K562 (cell line): ENCODE results near the gene CILP. TPM values are rescaled to one million over a fixed set of nuclear protein-coding genes. Genes with fewer than 3 reads are reported as not detected.

Experiments
- ATAC-seq: fragments of 200-7000 bp; cut with Tn5 transposase; 3 replicates; pipeline ENCODE4 v1.9.1; 2020; ENCODE audit warnings: moderate library complexity
- BruUV-seq: library from RNA; stranded (reverse); fragments of 400-500 nt; replicated peaks from 2 replicates; lab custom pipeline; 2021; lab: Mats Ljungman, UMichigan
- CTCF ChIA-PET: fragments of 300-600 bp; formaldehyde crosslinking; extraction: SDS; loops from one replicate; lab custom pipeline; 2021; ENCODE audit warnings: low intra/inter-chr PET ratio; lab: Yijun Ruan, JAX
- POLR2A ChIA-PET: fragments of 300-600, 350-650 bp; sonication (Branson Sonifier 250); formaldehyde crosslinking; extraction: SDS; loops from one replicate; lab custom pipeline; 2021; ENCODE audit warnings: antibody characterized with exemption, inconsistent platforms; lab: Yijun Ruan, JAX
- DNase-seq, 4 experiments: peaks; one replicate each; pipeline versions ENCODE4 v3.0.0 to v3.0.0-alpha.2; 2011 to 2018; ENCODE audit warnings: low spot score in 3 of 4, mixed read lengths in 3 of 4; ENCODE audit errors: extremely low read depth in 1 of 4
- FAIRE-seq: peaks from 2 replicates; lab custom pipeline; 2011; peaks lifted over from hg19 to GRCh38; lab: Jason Lieb, UNC
- H2AFZ ChIP-seq: 2 replicates; pipeline ENCODE4 v1.6.0; 2011; ENCODE audit warnings: low read depth, low read length, control low read depth, inconsistent platforms
- H3K27ac ChIP-seq: fragments of 200-600 bp; 3 replicates; pipeline ENCODE4 v1.8.0; 2011; ENCODE audit warnings: low read depth, mild to moderate bottlenecking, control low read depth, inconsistent platforms, low read length, moderate library complexity, mixed read lengths; ENCODE audit errors: extremely low read depth
- H3K27me3 ChIP-seq, 2 experiments: fragments of 300-600 bp in 1 of 2; 2 replicates in 1 of 2; 3 replicates in 1 of 2; pipeline versions ENCODE4 v1.6.0 to v1.8.0; 2011; ENCODE audit warnings: inconsistent platforms in 2 of 2, low read length in 2 of 2, mild to moderate bottlenecking in 1 of 2, mixed read lengths in 1 of 2, moderate library complexity in 1 of 2; ENCODE audit not compliant: control insufficient read depth in 2 of 2, insufficient read depth in 2 of 2
- H3K36me3 ChIP-seq: fragments of 300-600 bp; 3 replicates; pipeline ENCODE4 v1.8.0; 2011; ENCODE audit warnings: mild to moderate bottlenecking, low read length, inconsistent platforms; ENCODE audit not compliant: control insufficient read depth, insufficient read depth
- H3K4me1 ChIP-seq, 2 experiments: fragments of 200-600 bp in 1 of 2; replicated peaks in 1 of 2; 2 replicates in 1 of 2; 3 replicates in 1 of 2; pipeline versions ENCODE4 v1.5.1 to v1.8.0; 2011; ENCODE audit warnings: inconsistent platforms in 2 of 2, low read length in 2 of 2, mild to moderate bottlenecking in 1 of 2, mixed read lengths in 1 of 2, moderate library complexity in 1 of 2; ENCODE audit not compliant: control insufficient read depth in 2 of 2, insufficient read depth in 2 of 2
- H3K4me2 ChIP-seq: 2 replicates; pipeline ENCODE4 v1.6.1; 2011; ENCODE audit warnings: low read length, control low read depth, inconsistent platforms, mixed read lengths; ENCODE audit not compliant: insufficient read depth
- H3K4me3 ChIP-seq: fragments of 200-600 bp; sonication (generic), shearing (Covaris generic); 2 replicates; pipeline ENCODE4 v1.5.1; 2016; ENCODE audit warnings: control low read depth, inconsistent platforms
- H3K79me2 ChIP-seq: fragments of 200-600 bp; 3 replicates; pipeline ENCODE4 v1.8.0; 2011; ENCODE audit warnings: low read length, inconsistent platforms; ENCODE audit not compliant: control insufficient read depth, insufficient read depth
- H3K9ac ChIP-seq, 2 experiments: 2 replicates each; pipeline versions ENCODE4 v1.6.0 to v1.6.1; 2011; ENCODE audit warnings: low read depth in 2 of 2, low read length in 2 of 2, control low read depth in 1 of 2, inconsistent platforms in 1 of 2, mild to moderate bottlenecking in 1 of 2, mixed read lengths in 1 of 2; ENCODE audit not compliant: insufficient read depth in 1 of 2
- H3K9me1 ChIP-seq: one replicate; pipeline ENCODE4 v1.6.0; 2011; ENCODE audit warnings: inconsistent platforms, mild to moderate bottlenecking, low read length, moderate library complexity; ENCODE audit not compliant: control insufficient read depth, insufficient read depth
- H3K9me3 ChIP-seq: replicated peaks from 2 replicates; pipeline ENCODE4 v1.5.1; 2011; ENCODE audit warnings: low read depth, low read length, inconsistent platforms; ENCODE audit not compliant: control insufficient read depth, insufficient read depth
- H4K20me1 ChIP-seq: replicated peaks from 2 replicates; pipeline ENCODE4 v1.6.1; 2011; ENCODE audit warnings: low read length, inconsistent platforms, mixed read lengths; ENCODE audit not compliant: control insufficient read depth, insufficient read depth
- ETV6 ChIP-seq, 3 experiments: fragments of 150-350 bp in 1 of 3; sonication (generic) in 1 of 3; formaldehyde crosslinking in 1 of 3; IDR thresholded peaks; 2 replicates each; pipeline versions ENCODE4 v1.6.1 to v1.8.0; 2014 to 2022; ENCODE audit warnings: borderline replicate concordance in 2 of 3, low read depth in 2 of 3, antibody characterized with exemption in 1 of 3, low read length in 1 of 3, mild to moderate bottlenecking in 1 of 3, missing genetic modification reagents in 1 of 3
- SMAD4 ChIP-seq: fragments of 250-450 bp; sonication (Bioruptor Pico); conservative IDR thresholded peaks from 2 replicates; pipeline ENCODE4 v1.8.0; 2021; ENCODE audit warnings: inconsistent platforms, mild to moderate bottlenecking, moderate library complexity
- ZNF644 ChIP-seq: fragments of 200-800 bp; sonication (Bioruptor generic); IDR thresholded peaks from 2 replicates; pipeline ENCODE4 v1.6.1; 2016; ENCODE audit warnings: low read depth, missing genetic modification characterization, missing compliant biosample characterization
- ZNF707 ChIP-seq: fragments of 250-450 bp; sonication (Bioruptor Pico); conservative IDR thresholded peaks from 2 replicates; pipeline ENCODE4 v1.8.0; 2022; ENCODE audit warnings: inconsistent platforms, mild to moderate bottlenecking, moderate library complexity
- WGBS: fragments of 100-300 bp; shearing (Covaris generic); methylation state at CpG from one replicate; pipeline ENCODE4 v1.1.6; 2016; ENCODE audit warnings: low coverage, mixed read lengths; ENCODE audit not compliant: insufficient coverage; ENCODE audit errors: missing lambda C conversion rate; 5-methylcytosine and 5-hydroxymethylcytosine counted together
- in situ Hi-C: fragments of 300-500 bp; cut with MboI; formaldehyde crosslinking; loops from 4 replicates; pipeline ENCODE4 v1.15.0; 2018; ENCODE audit warnings: inconsistent platforms, mixed read lengths
- intact Hi-C: fragments of 100-400 bp; cut with micrococcal nuclease; formaldehyde crosslinking; loops from 2 replicates; pipeline ENCODE4 v1.14.2; 2022
- polyA plus RNA-seq, 8 experiments: library from polyadenylated mRNA; depleted of rRNA in 4 of 8; stranded (reverse) in 5 of 8; unstranded in 3 of 8; fragments of >200 nt; fragmentation: Nextera tagmentation in 2 of 8; fragmentation: Illumina TruSeq in 1 of 8; extraction: Ambion mirVana in 2 of 8; extraction: Trizol in 1 of 8; gene quantifications; 2 replicates each; pipeline versions ENCODE4 v1.2.1 to v1.2.3, GENCODE V29; 2011 to 2014; ENCODE audit warnings: inconsistent platforms in 1 of 8, missing spikeins in 1 of 8
- total RNA-seq, 7 experiments: library from RNA; depleted of rRNA in 6 of 7; stranded (reverse); fragments of >200 nt in 6 of 7; fragmentation: Illumina TruSeq in 2 of 7; extraction: Trizol in 2 of 7; gene quantifications; 2 replicates each; pipeline versions ENCODE4 v1.2.1 to v1.2.3, GENCODE V29; 2011 to 2021; ENCODE audit warnings: low replicate concordance in 1 of 7
- TF ChIP-seq, protein P1 (sequence below), 2 experiments: fragments of 450-650 bp; IDR thresholded peaks; 2 replicates each; pipeline ENCODE4 v1.6.1; 2018; ENCODE audit warnings: mild to moderate bottlenecking in 2 of 2, low read depth in 1 of 2; ENCODE audit not compliant: partially characterized antibody in 2 of 2

The CILP gene
- total and polyA plus RNA-seq, 9 of the 15 experiments (the other 6 are each of a cell fraction or from before 2014, with no cell fraction given): 0.03 TPM; not detected in 8

- Histone ChIP-seq H3K27me3 (no peaks in the 10 kb centered on the region), H3K9ac (no peak overlapping the region), H3K4me3 (no peak overlapping the region), H3K9me3 (no peaks in the 10 kb centered on the region), H3K9me1 (no peaks in the 10 kb centered on the region), H3K4me1 (peaks cover 3 to 6% of the 10 kb centered on the region in 2 experiments; a peak in 4 of 5 replicates), H3K27ac (no peak overlapping the region), H4K20me1 (no peaks in the 10 kb centered on the region), H3K4me2 (no peak overlapping the region), H2AFZ (no peak overlapping the region), H3K36me3 (peaks cover 13% of the 10 kb centered on the region; the same call in 1 of the 3 replicates), H3K79me2 (no peaks in the 10 kb centered on the region)
- no TSS peak for BruUV-seq
- POLR2A ChIA-PET: interaction anchor here (1.5 to 1.8 kb wide), 2 partner anchors 10 to 49 kb away, joined by 3 to 4 read pairs; partner anchors contain the start of gene RNU5B-1
- FAIRE-seq (no peak), ATAC-seq (no peak), DNase-seq (no peak)
- in situ Hi-C loops: no loop called here
- intact Hi-C loops: no loop called here
- TF ChIP-seq, protein P1, sequence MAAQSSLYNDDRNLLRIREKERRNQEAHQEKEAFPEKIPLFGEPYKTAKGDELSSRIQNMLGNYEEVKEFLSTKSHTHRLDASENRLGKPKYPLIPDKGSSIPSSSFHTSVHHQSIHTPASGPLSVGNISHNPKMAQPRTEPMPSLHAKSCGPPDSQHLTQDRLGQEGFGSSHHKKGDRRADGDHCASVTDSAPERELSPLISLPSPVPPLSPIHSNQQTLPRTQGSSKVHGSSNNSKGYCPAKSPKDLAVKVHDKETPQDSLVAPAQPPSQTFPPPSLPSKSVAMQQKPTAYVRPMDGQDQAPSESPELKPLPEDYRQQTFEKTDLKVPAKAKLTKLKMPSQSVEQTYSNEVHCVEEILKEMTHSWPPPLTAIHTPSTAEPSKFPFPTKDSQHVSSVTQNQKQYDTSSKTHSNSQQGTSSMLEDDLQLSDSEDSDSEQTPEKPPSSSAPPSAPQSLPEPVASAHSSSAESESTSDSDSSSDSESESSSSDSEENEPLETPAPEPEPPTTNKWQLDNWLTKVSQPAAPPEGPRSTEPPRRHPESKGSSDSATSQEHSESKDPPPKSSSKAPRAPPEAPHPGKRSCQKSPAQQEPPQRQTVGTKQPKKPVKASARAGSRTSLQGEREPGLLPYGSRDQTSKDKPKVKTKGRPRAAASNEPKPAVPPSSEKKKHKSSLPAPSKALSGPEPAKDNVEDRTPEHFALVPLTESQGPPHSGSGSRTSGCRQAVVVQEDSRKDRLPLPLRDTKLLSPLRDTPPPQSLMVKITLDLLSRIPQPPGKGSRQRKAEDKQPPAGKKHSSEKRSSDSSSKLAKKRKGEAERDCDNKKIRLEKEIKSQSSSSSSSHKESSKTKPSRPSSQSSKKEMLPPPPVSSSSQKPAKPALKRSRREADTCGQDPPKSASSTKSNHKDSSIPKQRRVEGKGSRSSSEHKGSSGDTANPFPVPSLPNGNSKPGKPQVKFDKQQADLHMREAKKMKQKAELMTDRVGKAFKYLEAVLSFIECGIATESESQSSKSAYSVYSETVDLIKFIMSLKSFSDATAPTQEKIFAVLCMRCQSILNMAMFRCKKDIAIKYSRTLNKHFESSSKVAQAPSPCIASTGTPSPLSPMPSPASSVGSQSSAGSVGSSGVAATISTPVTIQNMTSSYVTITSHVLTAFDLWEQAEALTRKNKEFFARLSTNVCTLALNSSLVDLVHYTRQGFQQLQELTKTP (IDR thresholded peaks at IDR 0.05; ENCODE audit: low read depth in 1 of 2, partially characterized antibody in 2 of 2): no peak
- TF ChIP-seq SMAD4 (CRISPR knock-in tag) (no peak), ZNF707 (CRISPR knock-in tag) (no peak), ZNF644 (tag) (no peak), ETV6 (IDR thresholded peaks at IDR 0.05; ENCODE audit: borderline replicate concordance in 1 of 2, low read depth in 2 of 2, low read length in 1 of 2) (no peak), ETV6 (CRISPR knock-in tag; IDR thresholded peaks at IDR 0.05; ENCODE audit: borderline replicate concordance) (no peak)
- WGBS: 52% methylated on average over 7 of the region's 7 CpGs
- CTCF ChIA-PET: no interaction called here
Observed at GRCh38 chr15:65255486-65256140, 44.3 kb upstream of the CILP start.
